ENCODE data around the gene SELENOS.

The SELENOS gene

GRCh38 chr15:101272584-101272983 lies 4.7 kb downstream of the SELENOS start:
- TF ChIP-seq CTCF (IDR thresholded peaks at IDR 0.05; ENCODE audit: low read depth, low read length) = no peak
- no peak overlapping the region for H3K4me3 ChIP-seq (ENCODE audit: low read depth, low read length)

- H3K4me3 ChIP-seq (ENCODE audit: low read depth, low read length) = no peak overlapping the region
- TF ChIP-seq CTCF (IDR thresholded peaks at IDR 0.05; ENCODE audit: low read depth, low read length) = no peak
Observed at GRCh38 chr15:101269479-101270223, 7.6 kb downstream of the SELENOS start.

GRCh38 chr15:101267320-101268104 lies 9.8 kb downstream of the SELENOS start:
- H3K4me3 ChIP-seq (ENCODE audit: low read depth, low read length) = no peak overlapping the region
- TF ChIP-seq CTCF (IDR thresholded peaks at IDR 0.05; ENCODE audit: low read depth, low read length) = no peak

- H3K4me3 ChIP-seq (ENCODE audit: low read depth, low read length) = no peak overlapping the region
- no peak for TF ChIP-seq CTCF (IDR thresholded peaks at IDR 0.05; ENCODE audit: low read depth, low read length)
Observed at GRCh38 chr15:101266787-101267186, 10.5 kb downstream of the SELENOS start.

GRCh38 chr15:101266034-101266433 lies 11.3 kb downstream of the SELENOS start:
- H3K4me3 ChIP-seq (ENCODE audit: low read depth, low read length) = no peak overlapping the region
- no peak for TF ChIP-seq CTCF (IDR thresholded peaks at IDR 0.05; ENCODE audit: low read depth, low read length)

GRCh38 chr15:101264911-101265641 lies 12.2 kb downstream of the SELENOS start:
- no peak overlapping the region for H3K4me3 ChIP-seq (ENCODE audit: low read depth, low read length)
- TF ChIP-seq CTCF (IDR thresholded peaks at IDR 0.05; ENCODE audit: low read depth, low read length) = no peak
